ENCODE results near the gene ITGA3. TPM values are rescaled to one million over a fixed set of nuclear protein-coding genes. Genes with fewer than 3 reads are reported as not detected.

ITGA3 gene
- total and polyA plus RNA-seq, 2 of the 13 experiments (the other 11 are each of a cell fraction or from before 2014, with no cell fraction given) = 0.48 to 0.69 TPM

GRCh38 chr17:50072925-50073324 lies 17.0 kb downstream of the ITGA3 start (continued):
- TF ChIP-seq MBD4 (IDR thresholded peaks at IDR 0.05; ENCODE audit: borderline replicate concordance, low read length) (no peak), HDAC2 (CRISPR knock-in tag; IDR thresholded peaks at IDR 0.05) (no peak), U2AF2 (IDR thresholded peaks at IDR 0.05; ENCODE audit: low read depth, low read length) (no peak), ZNF749 (CRISPR knock-in tag; IDR thresholded peaks at IDR 0.05; ENCODE audit: borderline replicate concordance) (no peak)

GRCh38 chr17:50074227-50074626 lies 18.3 kb downstream of the ITGA3 start:
- peaks cover 0 to 26% of the 10 kb centered on the region in 2 experiments; a peak in 2 of 5 replicates for H3K27me3 ChIP-seq (ENCODE audit: control insufficient read depth in 1 of 2, insufficient read depth in 2 of 2, low read length in 2 of 2)
- BruUV-seq (replicated peaks) = no TSS peak
- H3K79me2 ChIP-seq (ENCODE audit: insufficient read depth, low read length) = no peaks in the 10 kb centered on the region
- H3K4me3 ChIP-seq (replicated peaks in 1 of 3; ENCODE audit: insufficient read depth in 1 of 3, low read depth in 2 of 3, low read length in 3 of 3) = no peak overlapping the region
- no peak overlapping the region for H3K9ac ChIP-seq (ENCODE audit: insufficient read depth, low read depth, low read length)
- H2AFZ ChIP-seq (ENCODE audit: low read length) = no peak overlapping the region
- ChIA-PET CTCF (ENCODE audit: low intra/inter-chr PET ratio, low total read pairs) (no interaction called here), POLR2A (no interaction called here)
- in situ Hi-C loops (cut with HindIII; ENCODE audit: extremely low pct_ligation_motif_present, low pct_unique_long_range_greater_than_20kb) (no loop called here), intact Hi-C loops (cut with micrococcal nuclease; ENCODE audit: unreplicated experiment) (no loop called here)
- H3K4me1 ChIP-seq (ENCODE audit: insufficient read depth, low read length) = no peaks in the 10 kb centered on the region
- H3K4me2 ChIP-seq (ENCODE audit: low read depth, low read length) = no peak overlapping the region
- no peak for FAIRE-seq
- no peak overlapping the region for H3K27ac ChIP-seq (ENCODE audit: extremely low read length, insufficient read depth, low read length)
- WGBS (ENCODE audit: low lambda C conversion rate) = 26% methylated on average over 6 of the region's 6 CpGs
- DNase-seq (ENCODE audit: low spot score) = no peak
- H3K36me3 ChIP-seq (replicated peaks in 1 of 2; ENCODE audit: control insufficient read depth in 1 of 2, insufficient read depth in 2 of 2, low read length in 2 of 2) = no peaks in the 10 kb centered on the region
- no peaks in the 10 kb centered on the region; the same call in 1 of the 2 replicates for H4K20me1 ChIP-seq (ENCODE audit: insufficient read depth, low read length)
- no peak for TF ChIP-seq MBD4 (IDR thresholded peaks at IDR 0.05; ENCODE audit: borderline replicate concordance, low read length)
- TF ChIP-seq ZNF253 (CRISPR knock-in tag; IDR thresholded peaks at IDR 0.05; ENCODE audit: borderline replicate concordance) = no peak
- TF ChIP-seq GFI1 (CRISPR knock-in tag; IDR thresholded peaks at IDR 0.05; ENCODE audit: borderline replicate concordance) = no peak
- no peak for TF ChIP-seq PBX2 (CRISPR knock-in tag; IDR thresholded peaks at IDR 0.05)
- no peak for TF ChIP-seq ZFP91 (CRISPR knock-in tag; IDR thresholded peaks at IDR 0.05; ENCODE audit: borderline replicate concordance)
- TF ChIP-seq ZBTB7B (CRISPR knock-in tag; IDR thresholded peaks at IDR 0.05) = no peak
- no peak for TF ChIP-seq THAP9 (CRISPR knock-in tag; IDR thresholded peaks at IDR 0.05; ENCODE audit: borderline replicate concordance)
- no peak for TF ChIP-seq THAP8 (CRISPR knock-in tag; IDR thresholded peaks at IDR 0.05; ENCODE audit: borderline replicate concordance)
- TF ChIP-seq ATF1 (CRISPR knock-in tag; IDR thresholded peaks at IDR 0.05) = no peak
- TF ChIP-seq PHF8 (CRISPR knock-in tag; IDR thresholded peaks at IDR 0.05) = no peak
- no peak for TF ChIP-seq RXRB (CRISPR knock-in tag; IDR thresholded peaks at IDR 0.05; ENCODE audit: borderline replicate concordance)
- no peak for TF ChIP-seq ZBTB20 (CRISPR knock-in tag; IDR thresholded peaks at IDR 0.05; ENCODE audit: borderline replicate concordance, low read depth)
- TF ChIP-seq ZNF891 (CRISPR knock-in tag; IDR thresholded peaks at IDR 0.05) = no peak
- no peak for TF ChIP-seq ZNF570 (CRISPR knock-in tag; IDR thresholded peaks at IDR 0.05; ENCODE audit: borderline replicate concordance)
- no peak for TF ChIP-seq PLRG1 (conservative IDR thresholded peaks at IDR 0.05)
- no peaks in the 10 kb centered on the region for H3K9me3 ChIP-seq (ENCODE audit: low read length)
- ATAC-seq = no peak
